ENCODE measurements around the gene FNDC11. TPM values are rescaled to one million over a fixed set of nuclear protein-coding genes. Genes with fewer than 3 reads are reported as not detected.

FNDC11 gene
- total RNA-seq, 1 donor from 2014 or later: 1.3 TPM

- no peak for DNase-seq (ENCODE audit: low spot score)
- Mint-ChIP-seq H3K4me1 (ENCODE audit: unreplicated experiment) (peaks cover 2% of the 10 kb centered on the region), H3K4me3 (ENCODE audit: unreplicated experiment) (no peak overlapping the region), H3K36me3 (ENCODE audit: low read depth, unreplicated experiment) (peaks cover 6% of the 10 kb centered on the region), H3K9me3 (ENCODE audit: unreplicated experiment) (no peaks in the 10 kb centered on the region), H3K27ac (ENCODE audit: unreplicated experiment) (no peak overlapping the region), H3K27me3 (ENCODE audit: unreplicated experiment) (peaks cover 7% of the 10 kb centered on the region)
- TF ChIP-seq, protein P1, sequence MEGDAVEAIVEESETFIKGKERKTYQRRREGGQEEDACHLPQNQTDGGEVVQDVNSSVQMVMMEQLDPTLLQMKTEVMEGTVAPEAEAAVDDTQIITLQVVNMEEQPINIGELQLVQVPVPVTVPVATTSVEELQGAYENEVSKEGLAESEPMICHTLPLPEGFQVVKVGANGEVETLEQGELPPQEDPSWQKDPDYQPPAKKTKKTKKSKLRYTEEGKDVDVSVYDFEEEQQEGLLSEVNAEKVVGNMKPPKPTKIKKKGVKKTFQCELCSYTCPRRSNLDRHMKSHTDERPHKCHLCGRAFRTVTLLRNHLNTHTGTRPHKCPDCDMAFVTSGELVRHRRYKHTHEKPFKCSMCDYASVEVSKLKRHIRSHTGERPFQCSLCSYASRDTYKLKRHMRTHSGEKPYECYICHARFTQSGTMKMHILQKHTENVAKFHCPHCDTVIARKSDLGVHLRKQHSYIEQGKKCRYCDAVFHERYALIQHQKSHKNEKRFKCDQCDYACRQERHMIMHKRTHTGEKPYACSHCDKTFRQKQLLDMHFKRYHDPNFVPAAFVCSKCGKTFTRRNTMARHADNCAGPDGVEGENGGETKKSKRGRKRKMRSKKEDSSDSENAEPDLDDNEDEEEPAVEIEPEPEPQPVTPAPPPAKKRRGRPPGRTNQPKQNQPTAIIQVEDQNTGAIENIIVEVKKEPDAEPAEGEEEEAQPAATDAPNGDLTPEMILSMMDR (IDR thresholded peaks at IDR 0.05; ENCODE audit: unreplicated experiment): no peak
Observed at GRCh38 chr20:63586797-63587196, 32.8 kb downstream of the FNDC11 start.

- DNase-seq (ENCODE audit: low spot score): no peak
- TF ChIP-seq, protein P1 (IDR thresholded peaks at IDR 0.05; ENCODE audit: unreplicated experiment): no peak
- Mint-ChIP-seq H3K4me3 (ENCODE audit: unreplicated experiment) (no peak overlapping the region), H3K27me3 (ENCODE audit: unreplicated experiment) (peaks cover 7% of the 10 kb centered on the region), H3K27ac (ENCODE audit: unreplicated experiment) (no peak overlapping the region), H3K4me1 (ENCODE audit: unreplicated experiment) (peaks cover 2% of the 10 kb centered on the region), H3K9me3 (ENCODE audit: unreplicated experiment) (no peaks in the 10 kb centered on the region), H3K36me3 (ENCODE audit: low read depth, unreplicated experiment) (peaks cover 6% of the 10 kb centered on the region)
Observed at GRCh38 chr20:63587256-63587655, 33.3 kb downstream of the FNDC11 start.

DNA sequence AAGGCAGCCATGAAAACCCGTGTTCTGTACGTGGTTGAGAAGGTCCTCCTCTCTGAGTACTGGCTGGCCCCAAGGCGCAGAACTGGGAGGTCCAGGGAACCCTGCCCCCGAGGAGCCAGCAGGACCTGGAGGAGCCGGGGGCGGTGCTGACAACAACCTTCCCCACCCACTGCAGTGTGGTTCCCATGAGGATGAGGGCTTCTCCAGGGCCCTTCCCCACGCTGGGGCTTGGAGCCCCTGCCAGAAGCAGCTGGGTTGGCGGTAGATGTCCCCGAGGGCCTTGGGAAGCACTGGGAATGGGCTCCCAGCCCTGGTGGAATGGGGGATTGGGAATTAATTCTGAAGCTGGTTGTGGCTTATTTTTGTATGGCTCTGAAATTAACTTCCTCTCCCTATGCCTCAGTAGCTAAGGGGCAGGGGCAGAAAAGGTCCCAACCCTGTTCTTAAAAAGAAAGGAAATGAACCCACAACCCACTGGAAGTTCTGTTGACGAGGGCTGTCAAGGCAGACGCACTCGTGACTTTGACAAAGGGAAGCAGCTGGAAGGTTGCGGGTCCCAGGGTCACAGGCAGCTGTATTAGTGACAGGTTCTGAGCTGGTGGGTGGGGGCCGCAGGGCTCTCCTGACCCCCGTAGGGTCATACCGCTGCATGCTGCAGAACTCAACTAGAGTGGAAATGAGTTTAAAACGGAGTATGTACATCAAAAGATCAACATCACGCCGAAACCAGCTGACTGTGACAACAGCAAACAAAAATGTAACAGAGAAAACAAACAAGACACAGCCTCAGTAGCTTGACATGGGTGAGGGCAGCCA lies 34.0 kb downstream of the FNDC11 start:
- no peak overlapping the region for H3K27ac Mint-ChIP-seq (ENCODE audit: unreplicated experiment)
- peaks cover 8% of the 10 kb centered on the region for H3K36me3 Mint-ChIP-seq (ENCODE audit: low read depth, unreplicated experiment)
- DNase-seq (ENCODE audit: low spot score): no peak
- no peak overlapping the region for H3K4me3 Mint-ChIP-seq (ENCODE audit: unreplicated experiment)
- peaks cover 7% of the 10 kb centered on the region for H3K27me3 Mint-ChIP-seq (ENCODE audit: unreplicated experiment)
- H3K4me1 Mint-ChIP-seq (ENCODE audit: unreplicated experiment): peaks cover 2% of the 10 kb centered on the region
- no peaks in the 10 kb centered on the region for H3K9me3 Mint-ChIP-seq (ENCODE audit: unreplicated experiment)
- TF ChIP-seq, protein P1 (IDR thresholded peaks at IDR 0.05; ENCODE audit: unreplicated experiment): no peak

- Mint-ChIP-seq H3K27ac (ENCODE audit: unreplicated experiment) (no peak overlapping the region), H3K27me3 (ENCODE audit: unreplicated experiment) (peaks cover 10% of the 10 kb centered on the region), H3K9me3 (ENCODE audit: unreplicated experiment) (no peaks in the 10 kb centered on the region), H3K4me3 (ENCODE audit: unreplicated experiment) (no peak overlapping the region), H3K4me1 (ENCODE audit: unreplicated experiment) (peaks cover 2% of the 10 kb centered on the region), H3K36me3 (ENCODE audit: low read depth, unreplicated experiment) (peaks cover 13% of the 10 kb centered on the region)
- TF ChIP-seq, protein P1 (IDR thresholded peaks at IDR 0.05; ENCODE audit: unreplicated experiment): no peak
- DNase-seq (ENCODE audit: low spot score): no peak
Observed at GRCh38 chr20:63588641-63589041, 34.7 kb downstream of the FNDC11 start.

Measured in endothelial cell (in vitro differentiated cells).